ENCODE measurements around the gene SAMD4A.

SAMD4A gene

DNA sequence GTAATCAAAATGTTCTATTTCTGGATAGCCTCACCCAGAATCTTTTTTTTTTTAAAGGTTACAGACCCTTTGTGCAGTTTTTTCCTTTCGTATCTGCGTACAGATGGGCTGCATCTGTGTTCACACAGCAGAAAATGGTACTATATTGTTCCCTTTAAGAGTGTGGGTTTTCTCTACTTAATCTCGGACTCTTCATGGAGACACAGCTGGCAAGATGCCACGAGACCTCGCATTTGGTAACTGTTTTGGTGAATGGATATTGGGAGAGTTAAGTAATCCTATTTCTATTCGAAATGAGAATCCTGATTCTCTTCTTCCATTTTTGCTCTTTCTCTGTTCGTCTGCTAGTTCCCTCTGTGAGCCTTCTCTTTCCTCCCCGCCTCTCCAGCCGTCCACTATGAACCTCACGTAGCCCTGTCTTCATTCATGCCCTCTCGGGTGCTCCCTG is 85.7 kb downstream of the SAMD4A start:
- TF ChIP-seq, protein P1, sequence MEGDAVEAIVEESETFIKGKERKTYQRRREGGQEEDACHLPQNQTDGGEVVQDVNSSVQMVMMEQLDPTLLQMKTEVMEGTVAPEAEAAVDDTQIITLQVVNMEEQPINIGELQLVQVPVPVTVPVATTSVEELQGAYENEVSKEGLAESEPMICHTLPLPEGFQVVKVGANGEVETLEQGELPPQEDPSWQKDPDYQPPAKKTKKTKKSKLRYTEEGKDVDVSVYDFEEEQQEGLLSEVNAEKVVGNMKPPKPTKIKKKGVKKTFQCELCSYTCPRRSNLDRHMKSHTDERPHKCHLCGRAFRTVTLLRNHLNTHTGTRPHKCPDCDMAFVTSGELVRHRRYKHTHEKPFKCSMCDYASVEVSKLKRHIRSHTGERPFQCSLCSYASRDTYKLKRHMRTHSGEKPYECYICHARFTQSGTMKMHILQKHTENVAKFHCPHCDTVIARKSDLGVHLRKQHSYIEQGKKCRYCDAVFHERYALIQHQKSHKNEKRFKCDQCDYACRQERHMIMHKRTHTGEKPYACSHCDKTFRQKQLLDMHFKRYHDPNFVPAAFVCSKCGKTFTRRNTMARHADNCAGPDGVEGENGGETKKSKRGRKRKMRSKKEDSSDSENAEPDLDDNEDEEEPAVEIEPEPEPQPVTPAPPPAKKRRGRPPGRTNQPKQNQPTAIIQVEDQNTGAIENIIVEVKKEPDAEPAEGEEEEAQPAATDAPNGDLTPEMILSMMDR (IDR thresholded peaks at IDR 0.05; ENCODE audit: low read depth, low read length, missing control alignments), result no peak
- no peak for DNase-seq (ENCODE audit: low read depth)
- no peak overlapping the region for H3K4me3 ChIP-seq (ENCODE audit: low read depth, low read length)

DNA sequence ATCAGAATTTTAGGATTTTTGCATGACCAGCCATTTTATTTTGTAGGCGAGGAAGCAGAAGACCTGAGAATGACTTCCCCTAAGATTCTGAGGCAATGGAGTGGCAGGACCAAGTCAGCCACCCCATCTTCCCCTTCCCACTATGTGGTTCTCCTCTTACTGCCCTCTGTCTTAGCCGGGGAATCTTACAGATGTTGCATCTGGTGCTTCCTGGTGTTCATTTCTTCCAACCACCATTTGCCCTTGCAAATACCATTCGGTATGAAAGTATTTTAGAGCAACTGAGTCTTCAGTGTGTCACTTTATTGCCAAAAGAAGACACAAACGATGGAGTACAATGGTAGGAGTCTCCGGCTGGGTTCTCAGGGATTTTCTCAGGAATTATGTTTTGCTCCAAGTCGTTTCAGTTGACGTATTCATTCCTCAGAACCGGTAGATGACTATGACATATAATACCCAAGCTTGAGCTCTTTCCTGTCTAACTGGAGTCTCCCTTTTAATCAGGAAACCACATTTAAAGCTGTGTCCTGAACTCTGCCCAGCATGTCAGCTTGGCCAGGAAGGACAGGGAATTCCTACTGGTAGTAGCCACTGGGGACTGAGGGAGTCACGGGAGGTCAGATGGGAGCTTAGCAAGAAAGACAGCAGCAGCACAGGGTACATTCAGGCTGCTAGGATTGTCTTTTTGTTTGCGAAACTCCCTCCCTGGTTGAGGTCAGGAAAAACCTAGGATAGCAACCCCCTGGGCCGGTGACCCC is 87.0 kb downstream of the SAMD4A start:
- TF ChIP-seq, protein P1 (IDR thresholded peaks at IDR 0.05; ENCODE audit: low read depth, low read length, missing control alignments), result no peak
- DNase-seq (ENCODE audit: low read depth), result no peak
- H3K4me3 ChIP-seq (ENCODE audit: low read depth, low read length), result no peak overlapping the region

DNA sequence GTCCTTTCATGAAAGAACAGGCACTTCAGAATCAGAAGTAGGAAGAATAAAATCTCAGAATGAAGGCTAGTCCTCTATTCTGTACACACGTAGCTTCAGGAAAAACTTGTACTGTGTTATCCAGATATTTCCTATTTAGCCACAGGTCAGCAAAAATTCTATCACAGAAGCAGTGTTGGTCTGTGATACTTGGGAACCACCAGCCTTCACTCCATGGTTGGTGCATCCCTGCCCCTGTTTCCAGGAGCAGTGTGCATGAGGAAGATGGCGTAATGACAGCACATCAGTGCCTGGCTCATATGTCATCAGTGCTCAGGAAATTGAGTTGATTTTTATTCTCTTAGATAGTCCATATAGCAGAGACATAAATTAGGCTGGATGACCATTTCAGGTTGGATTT is 87.7 kb downstream of the SAMD4A start:
- H3K4me3 ChIP-seq (ENCODE audit: low read depth, low read length), result no peak overlapping the region
- TF ChIP-seq, protein P1 (IDR thresholded peaks at IDR 0.05; ENCODE audit: low read depth, low read length, missing control alignments), result no peak
- DNase-seq (ENCODE audit: low read depth), result no peak

DNA sequence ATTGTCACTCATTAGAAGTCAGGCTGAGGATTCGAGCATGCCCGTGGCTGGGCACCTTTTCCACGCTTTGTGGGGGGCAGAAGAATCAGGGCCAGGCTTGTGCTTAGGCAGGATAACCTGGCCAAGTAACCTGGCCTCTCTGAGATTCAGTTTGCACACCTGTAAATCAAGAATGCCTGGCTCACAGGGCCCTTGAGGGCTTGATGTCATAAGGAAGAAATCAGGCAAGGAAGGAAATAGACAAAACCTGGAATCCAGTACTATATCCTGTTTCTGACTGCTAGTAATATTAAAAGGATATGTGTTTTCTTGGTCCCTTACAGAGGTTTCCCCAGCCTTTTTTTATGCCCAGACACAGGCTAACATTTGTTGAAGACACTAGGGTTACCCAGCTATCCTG is 91.9 kb downstream of the SAMD4A start:
- DNase-seq (ENCODE audit: low read depth), result no peak
- TF ChIP-seq, protein P1 (IDR thresholded peaks at IDR 0.05; ENCODE audit: low read depth, low read length, missing control alignments), result no peak
- no peak overlapping the region for H3K4me3 ChIP-seq (ENCODE audit: low read depth, low read length)

DNA sequence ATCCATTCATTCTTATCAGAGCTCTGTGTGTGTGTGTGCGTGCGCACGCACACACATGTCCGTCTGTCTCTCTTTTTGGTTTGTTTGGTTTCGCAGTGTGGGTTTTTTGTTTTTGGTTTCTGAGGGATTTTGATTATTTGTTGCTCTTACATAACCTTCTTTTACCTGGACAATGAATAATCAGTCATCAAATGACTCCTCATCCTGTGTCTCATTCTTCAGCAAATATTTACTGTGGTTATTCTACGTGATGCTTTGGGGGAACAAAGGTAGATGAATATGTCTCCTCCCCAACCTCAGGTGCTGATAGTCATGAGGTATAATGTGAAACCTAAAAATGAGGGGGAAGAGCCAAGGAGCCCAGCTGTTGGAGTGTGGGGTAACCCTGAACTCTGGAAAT is 92.4 kb downstream of the SAMD4A start:
- no peak overlapping the region for H3K4me3 ChIP-seq (ENCODE audit: low read depth, low read length)
- no peak for DNase-seq (ENCODE audit: low read depth)
- TF ChIP-seq, protein P1 (IDR thresholded peaks at IDR 0.05; ENCODE audit: low read depth, low read length, missing control alignments), result no peak

DNA sequence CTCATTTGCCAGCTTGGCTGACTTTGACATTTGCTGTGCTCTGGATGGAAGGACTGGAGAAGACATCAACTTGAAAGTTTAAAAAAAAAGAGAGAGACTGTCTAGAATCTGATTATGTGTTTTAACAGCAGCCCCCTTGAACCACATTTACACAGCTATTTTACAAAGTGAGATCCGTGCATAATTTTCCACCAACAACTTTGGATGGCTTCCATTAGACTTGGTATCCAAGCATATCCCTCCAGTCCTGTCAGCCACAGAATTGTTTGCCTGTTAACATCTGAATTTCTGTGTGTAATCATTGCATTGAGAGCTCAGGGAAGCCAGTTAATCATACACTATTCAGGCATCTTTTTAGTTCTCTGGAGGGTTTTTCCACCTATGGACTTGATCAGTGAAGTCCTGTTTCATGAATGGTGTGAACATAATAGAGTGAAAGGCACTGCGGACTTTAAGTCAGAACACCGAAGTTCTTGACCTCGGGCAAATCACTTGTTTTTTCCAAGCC is 93.7 kb downstream of the SAMD4A start:
- no peak for DNase-seq (ENCODE audit: low read depth)
- TF ChIP-seq, protein P1 (IDR thresholded peaks at IDR 0.05; ENCODE audit: low read depth, low read length, missing control alignments), result no peak
- H3K4me3 ChIP-seq (ENCODE audit: low read depth, low read length), result no peak overlapping the region
